ENCODE measurements around the gene XXYLT1. TPM values are rescaled to one million over a fixed set of nuclear protein-coding genes. Genes with fewer than 3 reads are reported as not detected.
A peak's percentile ranks its signal among the peaks of the same experiment; 100 is the strongest.

XXYLT1 gene
- total and polyA plus RNA-seq, 2 of the 8 experiments (the other 6 are each of a cell fraction or from before 2014, with no cell fraction given) = 18.9 to 23.8 TPM

DNA sequence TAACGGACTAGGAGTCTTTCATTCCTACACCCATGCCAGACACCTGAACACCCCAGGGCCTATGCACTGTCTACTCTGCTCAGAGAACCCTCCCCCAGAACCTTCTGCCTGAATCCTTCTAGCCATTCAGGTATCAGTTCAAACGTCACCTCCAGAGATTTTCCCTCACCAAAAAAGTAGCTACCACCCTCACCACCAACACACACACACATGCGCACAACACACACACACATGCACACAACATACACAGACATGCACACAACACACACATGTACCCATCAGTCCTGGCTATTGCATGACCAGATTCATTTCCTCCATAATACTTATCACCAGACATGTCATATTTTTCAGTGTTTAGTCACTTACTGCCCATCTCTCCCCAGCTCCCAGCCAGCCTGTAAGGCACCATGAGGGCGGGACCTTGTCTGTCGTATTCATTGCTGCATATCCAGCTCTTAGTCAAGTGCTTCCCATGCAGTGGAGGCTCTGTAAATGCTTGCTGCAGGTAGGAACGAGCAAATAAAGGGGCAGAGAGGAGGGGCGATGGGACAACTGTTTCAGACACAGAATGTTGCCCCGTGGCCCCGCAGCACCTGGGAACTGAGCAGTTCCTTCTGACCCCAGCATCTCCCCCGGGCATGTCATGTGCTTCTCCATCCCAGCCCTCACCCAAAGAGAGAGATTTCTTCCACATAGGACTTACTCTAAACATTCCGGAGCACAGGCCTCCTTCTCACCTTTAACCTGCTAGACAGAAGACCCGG lies 29.2 kb downstream of the XXYLT1 start:
- Histone ChIP-seq H3K18ac (ENCODE audit: extremely low read depth, low read length) (no peak overlapping the region), H4K5ac (ENCODE audit: insufficient read length, low read depth, low read length) (no peak overlapping the region), H3K79me2 (ENCODE audit: control insufficient read depth in 1 of 2, insufficient read depth in 2 of 2, low read length in 2 of 2) (peaks cover 0 to 54% of the 10 kb centered on the region in 2 experiments; a peak in 2 of 4 replicates), H2BK15ac (ENCODE audit: low read length) (no peak overlapping the region), H4K20me1 (replicated peaks in 1 of 2; ENCODE audit: control insufficient read depth in 1 of 2, insufficient read depth in 2 of 2, low read length in 2 of 2) (peaks cover 3 to 15% of the 10 kb centered on the region in 2 experiments), H2BK120ac (replicated peaks; ENCODE audit: low read depth, low read length) (no peak overlapping the region), H3K14ac (ENCODE audit: insufficient read length) (no peak overlapping the region), H3K4me3 (ENCODE audit: extremely low read depth in 1 of 4, insufficient read depth in 2 of 4, low read depth in 3 of 4, low read length in 4 of 4) (no peak overlapping the region), H3K9me3 (ENCODE audit: insufficient read depth in 2 of 2, low read depth in 1 of 2, low read length in 1 of 2) (no peaks in the 10 kb centered on the region), H3K27ac (ENCODE audit: low read depth, low read length) (no peak overlapping the region), H3K27me3 (replicated peaks in 1 of 4; ENCODE audit: control insufficient read depth in 3 of 4, extremely low read depth in 1 of 4, insufficient read depth in 3 of 4, low read length in 3 of 4) (no peaks in the 10 kb centered on the region), H2BK5ac (ENCODE audit: low read depth, low read length) (no peak overlapping the region), H2AK5ac (ENCODE audit: low read depth, low read length) (no peak overlapping the region), H2AFZ (ENCODE audit: low read length) (no peak overlapping the region), H3K56ac (replicated peaks; ENCODE audit: insufficient read length, low read depth, low read length) (no peak overlapping the region), H3K4ac (replicated peaks; ENCODE audit: insufficient read length, low read depth, low read length) (no peak overlapping the region), H3K23ac (ENCODE audit: insufficient read length) (no peak overlapping the region), H3K36me3 (ENCODE audit: control insufficient read depth in 2 of 4, insufficient read depth in 4 of 4, low read length in 3 of 4) (no peaks in the 10 kb centered on the region; a peak in 1 of 8 replicates), H3K4me2 (ENCODE audit: insufficient read depth in 1 of 2, low read depth in 2 of 2, low read length in 2 of 2) (no peak overlapping the region), H3K23me2 (ENCODE audit: low read depth, low read length) (0 out of 2 replicates have a peak, but pooled peaks cover 2% of the 10 kb centered on the region), H3K9ac (replicated peaks in 1 of 4; ENCODE audit: extremely low read depth in 1 of 4, low read depth in 3 of 4, low read length in 3 of 4) (no peak overlapping the region), H4K91ac (replicated peaks; ENCODE audit: insufficient read length, low read length) (no peak overlapping the region), H3K79me1 (ENCODE audit: low read depth, low read length) (peaks cover 18% of the 10 kb centered on the region; the same call in 1 of the 2 replicates), H2BK20ac (ENCODE audit: low read length) (no peak overlapping the region), H4K8ac (ENCODE audit: extremely low read depth, insufficient read depth, low read length) (no peak overlapping the region), H3K4me1 (replicated peaks in 1 of 4; ENCODE audit: control insufficient read depth in 3 of 4, insufficient read depth in 4 of 4, low read length in 3 of 4) (peaks cover 0 to 7% (median 4%) of the 10 kb centered on the region in 4 experiments; a peak in 4 of 7 replicates), H2BK12ac (ENCODE audit: low read depth, low read length) (no peak overlapping the region; the same call in 1 of the 2 replicates)
- ChIA-PET POLR2A (ENCODE audit: partially characterized antibody) (interaction anchor here (0.9 to 1.0 kb wide), 2 partner anchors 11 to 17 kb away, joined by 3 read pairs; no protein-coding TSS in a partner anchor), CTCF (ENCODE audit: partially characterized antibody) (interaction anchor here (0.5 to 4.0 kb wide), 7 partner anchors 9 to 559 kb away, joined by 3 to 14 read pairs (median 3); no protein-coding TSS in a partner anchor)
- DNase-seq (ENCODE audit: low read depth in 1 of 2, low spot score in 2 of 2) (peak in 1 of 2 experiments; percentile 44), FAIRE-seq (no peak)
- no peak for TF ChIP-seq SIN3A (conservative IDR thresholded peaks at IDR 0.05 in 1 of 2, IDR thresholded peaks at IDR 0.05 in 1 of 2; ENCODE audit: low read depth in 1 of 2, low read length in 2 of 2)
- TF ChIP-seq NANOG (IDR thresholded peaks at IDR 0.05; ENCODE audit: insufficient read depth, low read depth, low read length, poor library complexity, severe bottlenecking) = no peak
- no peak for TF ChIP-seq CBX8 (IDR thresholded peaks at IDR 0.05; ENCODE audit: borderline replicate concordance, low read depth, low read length)
- no peak for TF ChIP-seq POU5F1 (IDR thresholded peaks at IDR 0.05; ENCODE audit: low read depth, low read length)
- no peak for TF ChIP-seq CTBP2 (IDR thresholded peaks at IDR 0.05; ENCODE audit: borderline replicate concordance, insufficient read depth, insufficient read length, low read length)
- TF ChIP-seq BCL11A (IDR thresholded peaks at IDR 0.05; ENCODE audit: low read depth in 2 of 2, low read length in 2 of 2) = no peak
- TF ChIP-seq TCF12 (IDR thresholded peaks at IDR 0.05; ENCODE audit: low read depth, low read length) = no peak
- TF ChIP-seq EP300 (IDR thresholded peaks at IDR 0.05; ENCODE audit: borderline replicate concordance in 1 of 2, low read depth in 2 of 2, low read length in 2 of 2) = no peak
- TF ChIP-seq CREB1 (IDR thresholded peaks at IDR 0.05) = no peak
- TF ChIP-seq SUZ12 (IDR thresholded peaks at IDR 0.05; ENCODE audit: low read length) = no peak
- TF ChIP-seq HDAC2 (IDR thresholded peaks at IDR 0.05; ENCODE audit: borderline replicate concordance in 1 of 2, low read depth in 2 of 2, low read length in 2 of 2) = no peak
- 88% methylated on average over 12 of the region's 12 CpGs; no CpG with 5 or more reads in 1 of the 2 experiments for WGBS, 2 experiments (ENCODE audit: extremely low coverage in 1 of 2, insufficient coverage in 1 of 2, insufficient read length in 1 of 2, insufficient replicate concordance in 2 of 2, low coverage in 1 of 2, low lambda C conversion rate in 2 of 2, missing lambda C conversion rate in 1 of 2)
